RWPE1 (cell line): ENCODE measurements around the gene PRIMA1.

Source experiments
- CTCF ChIA-PET: fragments of 350-600 bp; sonication (Branson Sonifier 250); formaldehyde crosslinking; extraction: SDS; loops from one replicate; lab custom pipeline; 2021; lab: Yijun Ruan, JAX
- POLR2A ChIA-PET: fragments of 400-600 bp; formaldehyde crosslinking; extraction: SDS; loops from one replicate; lab custom pipeline; 2020; ENCODE audit warnings: antibody characterized with exemption; ENCODE audit not compliant: low non-redundant PET; lab: Yijun Ruan, JAX
- DNase-seq: peaks from one replicate; pipeline ENCODE4 v3.0.0; 2012; ENCODE audit warnings: low spot score
- H3K27ac ChIP-seq: fragments of 450-650 bp; 2 replicates; pipeline ENCODE4 v1.5.1; 2017
- CTCF ChIP-seq: fragments of 450-650 bp; conservative IDR thresholded peaks from 2 replicates; pipeline ENCODE4 v1.5.1; 2017; ENCODE audit warnings: low read depth, mild to moderate bottlenecking

Gene PRIMA1

GRCh38 chr14:93686268-93686667 lies 102.0 kb downstream of the PRIMA1 start:
- DNase-seq = no peak
- H3K27ac ChIP-seq = no peak overlapping the region
- no peak for TF ChIP-seq CTCF
- ChIA-PET CTCF (interaction anchor here (0.9 kb wide), 1 partner anchor 34 kb away, joined by 3 read pairs; no protein-coding TSS in a partner anchor), POLR2A (no interaction called here)

GRCh38 chr14:93685121-93685895 lies 103.0 kb downstream of the PRIMA1 start:
- H3K27ac ChIP-seq = no peak overlapping the region
- POLR2A ChIA-PET = no interaction called here
- DNase-seq = no peak
- no peak for TF ChIP-seq CTCF
- CTCF ChIA-PET = no interaction called here

- ChIA-PET CTCF (no interaction called here), POLR2A (no interaction called here)
- no peak overlapping the region for H3K27ac ChIP-seq
- no peak for TF ChIP-seq CTCF
- peak; percentile 14 for DNase-seq
Observed at GRCh38 chr14:93683226-93683625, 105.1 kb downstream of the PRIMA1 start.

GRCh38 chr14:93682459-93682858 lies 105.8 kb downstream of the PRIMA1 start:
- TF ChIP-seq CTCF = no peak
- ChIA-PET CTCF (no interaction called here), POLR2A (no interaction called here)
- no peak for DNase-seq
- H3K27ac ChIP-seq = no peak overlapping the region

GRCh38 chr14:93676416-93676958 lies 111.8 kb downstream of the PRIMA1 start:
- POLR2A ChIA-PET = no interaction called here
- TF ChIP-seq CTCF = no peak
- CTCF ChIA-PET = no interaction called here
- DNase-seq = no peak
- no peak overlapping the region for H3K27ac ChIP-seq

GRCh38 chr14:93675651-93676050 lies 112.6 kb downstream of the PRIMA1 start:
- no peak overlapping the region for H3K27ac ChIP-seq
- ChIA-PET POLR2A (no interaction called here), CTCF (no interaction called here)
- DNase-seq = no peak
- no peak for TF ChIP-seq CTCF
